ENCODE results near the gene ABCA6.

ABCA6 gene

GRCh38 chr17:69084911-69085310, 56.8 kb downstream of the ABCA6 start:
- TF ChIP-seq POLR2AphosphoS5 (IDR thresholded peaks at IDR 0.05; ENCODE audit: low read depth, low read length) (no peak), REST (IDR thresholded peaks at IDR 0.05; ENCODE audit: insufficient read depth in 1 of 2, low read depth in 2 of 2, low read length in 2 of 2) (no peak), SIN3A (IDR thresholded peaks at IDR 0.05; ENCODE audit: borderline replicate concordance, insufficient read depth, low read length) (no peak), FOXP2 (optimal IDR thresholded peaks at IDR 0.05; ENCODE audit: borderline replicate concordance, extremely low read depth, extremely low read length, insufficient read depth) (no peak), TAF1 (IDR thresholded peaks at IDR 0.05; ENCODE audit: borderline replicate concordance, insufficient read depth, low read length) (no peak)

GRCh38 chr17:69082696-69083095, 59.0 kb downstream of the ABCA6 start:
- TF ChIP-seq SIN3A (IDR thresholded peaks at IDR 0.05; ENCODE audit: borderline replicate concordance, insufficient read depth, low read length) (no peak), REST (IDR thresholded peaks at IDR 0.05; ENCODE audit: insufficient read depth in 1 of 2, low read depth in 2 of 2, low read length in 2 of 2) (no peak), POLR2AphosphoS5 (IDR thresholded peaks at IDR 0.05; ENCODE audit: low read depth, low read length) (no peak)

GRCh38 chr17:69078864-69079263, 62.8 kb downstream of the ABCA6 start:
- no peak for TF ChIP-seq FOXP2 (optimal IDR thresholded peaks at IDR 0.05; ENCODE audit: borderline replicate concordance, extremely low read depth, extremely low read length, insufficient read depth)
- no peak for TF ChIP-seq REST (IDR thresholded peaks at IDR 0.05; ENCODE audit: insufficient read depth in 1 of 2, low read depth in 2 of 2, low read length in 2 of 2)
- no peak for TF ChIP-seq SIN3A (IDR thresholded peaks at IDR 0.05; ENCODE audit: borderline replicate concordance, insufficient read depth, low read length)
- TF ChIP-seq TAF1 (IDR thresholded peaks at IDR 0.05; ENCODE audit: borderline replicate concordance, insufficient read depth, low read length), result no peak
- no peak for TF ChIP-seq POLR2AphosphoS5 (IDR thresholded peaks at IDR 0.05; ENCODE audit: low read depth, low read length)

- TF ChIP-seq TAF1 (IDR thresholded peaks at IDR 0.05; ENCODE audit: borderline replicate concordance, insufficient read depth, low read length), result no peak
- no peak for TF ChIP-seq REST (IDR thresholded peaks at IDR 0.05; ENCODE audit: insufficient read depth in 1 of 2, low read depth in 2 of 2, low read length in 2 of 2)
- TF ChIP-seq POLR2AphosphoS5 (IDR thresholded peaks at IDR 0.05; ENCODE audit: low read depth, low read length), result no peak
- no peak for TF ChIP-seq SIN3A (IDR thresholded peaks at IDR 0.05; ENCODE audit: borderline replicate concordance, insufficient read depth, low read length)
- no peak for TF ChIP-seq FOXP2 (optimal IDR thresholded peaks at IDR 0.05; ENCODE audit: borderline replicate concordance, extremely low read depth, extremely low read length, insufficient read depth)
These were observed 65.9 kb downstream of the ABCA6 start for GRCh38 chr17:69075823-69076222.

GRCh38 chr17:69069226-69069750, 72.4 kb downstream of the ABCA6 start:
- no peak for TF ChIP-seq TAF1 (IDR thresholded peaks at IDR 0.05; ENCODE audit: borderline replicate concordance, insufficient read depth, low read length)
- TF ChIP-seq SIN3A (IDR thresholded peaks at IDR 0.05; ENCODE audit: borderline replicate concordance, insufficient read depth, low read length), result no peak
- no peak for TF ChIP-seq POLR2AphosphoS5 (IDR thresholded peaks at IDR 0.05; ENCODE audit: low read depth, low read length)
- no peak for TF ChIP-seq REST (IDR thresholded peaks at IDR 0.05; ENCODE audit: insufficient read depth in 1 of 2, low read depth in 2 of 2, low read length in 2 of 2)
- no peak for TF ChIP-seq FOXP2 (optimal IDR thresholded peaks at IDR 0.05; ENCODE audit: borderline replicate concordance, extremely low read depth, extremely low read length, insufficient read depth)

All from PFSK-1 (cell line).